H1 (cell line): ENCODE measurements around the gene PTPN2. TPM values are rescaled to one million over a fixed set of nuclear protein-coding genes. Genes with fewer than 3 reads are reported as not detected.

ENCODE experiments used
- CTCF ChIA-PET: fragments of 300-600 bp; sonication (Branson Sonifier 250); formaldehyde crosslinking; loops from one replicate; lab custom pipeline; 2021; ENCODE audit not compliant: partially characterized antibody; lab: Charles Lee
- POLR2A ChIA-PET: fragments of 300-600 bp; sonication (Branson Sonifier 250); formaldehyde crosslinking; loops from one replicate; lab custom pipeline; 2021; ENCODE audit warnings: inconsistent platforms; ENCODE audit not compliant: partially characterized antibody; lab: Charles Lee
- DNase-seq, 2 experiments: peaks; one replicate each; pipeline versions ENCODE4 v3.0.0 to v3.0.0-alpha.2; 2010 to 2022; ENCODE audit warnings: low spot score in 2 of 2, low read depth in 1 of 2, mixed read lengths in 1 of 2
- FAIRE-seq: peaks from 2 replicates; lab custom pipeline; 2011; peaks lifted over from hg19 to GRCh38; lab: Jason Lieb, UNC
- H2AFZ ChIP-seq: 2 replicates; pipeline ENCODE4 v1.8.1; 2012; ENCODE audit warnings: low read length, inconsistent platforms
- H2AK5ac ChIP-seq: 2 replicates; pipeline ENCODE4 v1.6.1; 2013; ENCODE audit warnings: low read depth, low read length
- H2BK120ac ChIP-seq: replicated peaks from 2 replicates; pipeline ENCODE3; 2013; ENCODE audit warnings: low read depth, low read length, inconsistent platforms
- H2BK12ac ChIP-seq: 2 replicates; pipeline ENCODE4 v1.6.1; 2013; ENCODE audit warnings: low read depth, low read length
- H2BK15ac ChIP-seq: 2 replicates; pipeline ENCODE4 v1.6.1; 2013; ENCODE audit warnings: low read length
- H2BK20ac ChIP-seq: 2 replicates; pipeline ENCODE4 v1.6.1; 2013; ENCODE audit warnings: low read length
- H2BK5ac ChIP-seq: 2 replicates; pipeline ENCODE4 v1.6.1; 2013; ENCODE audit warnings: low read depth, low read length
- H3K14ac ChIP-seq: 2 replicates; pipeline ENCODE4 v1.6.1; 2013; ENCODE audit warnings: inconsistent platforms; ENCODE audit not compliant: insufficient read length
- H3K18ac ChIP-seq: 2 replicates; pipeline ENCODE4 v1.6.1; 2013; ENCODE audit warnings: low read length; ENCODE audit errors: extremely low read depth
- H3K23ac ChIP-seq: 2 replicates; pipeline ENCODE4 v1.6.1; 2013; ENCODE audit warnings: inconsistent platforms; ENCODE audit not compliant: insufficient read length
- H3K23me2 ChIP-seq: 2 replicates; pipeline ENCODE4 v1.6.1; 2013; ENCODE audit warnings: low read depth, low read length
- H3K27ac ChIP-seq: 2 replicates; pipeline ENCODE4 v1.6.1; 2011; ENCODE audit warnings: low read depth, low read length, inconsistent platforms
- H3K27me3 ChIP-seq, 4 experiments: replicated peaks in 1 of 4; 1 replicate in 1 of 4; 2 replicates in 3 of 4; pipeline versions ENCODE4 v1.6.1 to v1.8.1; 2011 to 2013; ENCODE audit warnings: low read length in 3 of 4, mild to moderate bottlenecking in 3 of 4, inconsistent platforms in 2 of 4, mixed read lengths in 2 of 4, moderate library complexity in 1 of 4; ENCODE audit not compliant: control insufficient read depth in 3 of 4, insufficient read depth in 3 of 4; ENCODE audit errors: extremely low read depth in 1 of 4
- H3K36me3 ChIP-seq, 4 experiments: 2 replicates each; pipeline versions ENCODE4 v1.6.1 to v1.8.1; 2011 to 2013; ENCODE audit warnings: mild to moderate bottlenecking in 4 of 4, low read length in 3 of 4, moderate library complexity in 2 of 4, control low read depth in 1 of 4, inconsistent platforms in 1 of 4; ENCODE audit not compliant: insufficient read depth in 4 of 4, control insufficient read depth in 2 of 4
- H3K4ac ChIP-seq: replicated peaks from 2 replicates; pipeline ENCODE3; 2013; ENCODE audit warnings: low read length, low read depth, mixed read lengths, inconsistent platforms; ENCODE audit not compliant: insufficient read length
- H3K4me1 ChIP-seq, 4 experiments: replicated peaks in 1 of 4; 1 replicate in 1 of 4; 2 replicates in 3 of 4; pipeline versions ENCODE4 v1.6.1 to v1.8.1; 2011 to 2013; ENCODE audit warnings: low read length in 3 of 4, inconsistent platforms in 2 of 4, mixed read lengths in 1 of 4; ENCODE audit not compliant: insufficient read depth in 4 of 4, control insufficient read depth in 3 of 4
- H3K4me2 ChIP-seq, 2 experiments: 2 replicates each; pipeline versions ENCODE4 v1.6.1 to v1.8.1; 2011 to 2013; ENCODE audit warnings: low read depth in 2 of 2, low read length in 2 of 2, control low read depth in 1 of 2, inconsistent platforms in 1 of 2, mild to moderate bottlenecking in 1 of 2; ENCODE audit not compliant: insufficient read depth in 1 of 2
- H3K4me3 ChIP-seq, 4 experiments: fragments of 200-600, 300-600 bp in 1 of 4; sonication (generic), shearing (Covaris generic), sonication (Bioruptor Twin) in 1 of 4; 2 replicates each; pipeline versions ENCODE4 v1.5.1 to v1.8.1; 2011 to 2016; ENCODE audit warnings: low read length in 4 of 4, low read depth in 3 of 4, control low read depth in 2 of 4, inconsistent platforms in 2 of 4, mild to moderate bottlenecking in 2 of 4, mixed read lengths in 1 of 4, moderate library complexity in 1 of 4; ENCODE audit not compliant: insufficient read depth in 2 of 4; ENCODE audit errors: extremely low read depth in 1 of 4
- H3K56ac ChIP-seq: replicated peaks from 2 replicates; pipeline ENCODE3; 2013; ENCODE audit warnings: low read depth, mild to moderate bottlenecking, mixed read lengths, low read length, inconsistent platforms; ENCODE audit not compliant: insufficient read length
- H3K79me1 ChIP-seq: 2 replicates; pipeline ENCODE4 v1.6.1; 2013; ENCODE audit warnings: low read depth, low read length, control low read depth
- H3K79me2 ChIP-seq, 2 experiments: 2 replicates each; pipeline versions ENCODE4 v1.6.1 to v1.8.1; 2012 to 2013; ENCODE audit warnings: low read length in 2 of 2, mild to moderate bottlenecking in 2 of 2, inconsistent platforms in 1 of 2; ENCODE audit not compliant: insufficient read depth in 2 of 2, control insufficient read depth in 1 of 2
- H3K9ac ChIP-seq, 4 experiments: replicated peaks in 1 of 4; 1 replicate in 1 of 4; 2 replicates in 3 of 4; pipeline versions ENCODE4 v1.6.1 to v1.8.1; 2011 to 2013; ENCODE audit warnings: low read depth in 3 of 4, low read length in 3 of 4, control low read depth in 2 of 4, mild to moderate bottlenecking in 2 of 4, moderate library complexity in 2 of 4, inconsistent platforms in 1 of 4; ENCODE audit errors: extremely low read depth in 1 of 4
- H3K9me3 ChIP-seq, 2 experiments: 2 replicates each; pipeline versions ENCODE4 v1.6.1 to v1.8.1; 2012 to 2013; ENCODE audit warnings: mild to moderate bottlenecking in 2 of 2, moderate library complexity in 2 of 2, control low read depth in 1 of 2, inconsistent platforms in 1 of 2, low read depth in 1 of 2, low read length in 1 of 2, mixed read lengths in 1 of 2; ENCODE audit not compliant: insufficient read depth in 2 of 2
- H4K20me1 ChIP-seq, 2 experiments: replicated peaks in 1 of 2; 2 replicates each; pipeline versions ENCODE3 to v1.8.1; 2011 to 2013; ENCODE audit warnings: inconsistent platforms in 2 of 2, low read length in 2 of 2, mild to moderate bottlenecking in 1 of 2; ENCODE audit not compliant: insufficient read depth in 2 of 2, control insufficient read depth in 1 of 2
- H4K5ac ChIP-seq: 2 replicates; pipeline ENCODE4 v1.6.1; 2013; ENCODE audit warnings: low read length, low read depth, mixed read lengths, inconsistent platforms; ENCODE audit not compliant: insufficient read length
- H4K8ac ChIP-seq: 2 replicates; pipeline ENCODE4 v1.8.0; 2013; ENCODE audit warnings: mild to moderate bottlenecking, moderate library complexity, low read length, inconsistent platforms; ENCODE audit not compliant: insufficient read depth; ENCODE audit errors: extremely low read depth
- H4K91ac ChIP-seq: replicated peaks from 2 replicates; pipeline ENCODE3; 2013; ENCODE audit warnings: low read length, mixed read lengths, inconsistent platforms; ENCODE audit not compliant: insufficient read length
- BACH1 ChIP-seq: IDR thresholded peaks from 2 replicates; pipeline ENCODE4 v1.6.1; 2012; ENCODE audit warnings: low read length, improper control_type of control experiment
- FOSL1 ChIP-seq: IDR thresholded peaks from 2 replicates; pipeline ENCODE4 v1.6.1; 2011; ENCODE audit warnings: mild to moderate bottlenecking, low read depth, low read length, moderate library complexity; ENCODE audit not compliant: insufficient read depth
- JUND ChIP-seq: IDR thresholded peaks from 2 replicates; pipeline ENCODE4 v1.6.1; 2011; ENCODE audit warnings: mild to moderate bottlenecking, improper control_type of control experiment, low read length
- KDM4A ChIP-seq: IDR thresholded peaks from one replicate; pipeline ENCODE4 v1.7.1; 2012; ENCODE audit warnings: low read depth, mild to moderate bottlenecking, moderate library complexity, low read length, inconsistent platforms; ENCODE audit not compliant: severe bottlenecking
- NANOG ChIP-seq: IDR thresholded peaks from 2 replicates; pipeline ENCODE4 v1.6.1; 2011; ENCODE audit warnings: low read length, low read depth, mild to moderate bottlenecking, inconsistent platforms; ENCODE audit not compliant: insufficient read depth, poor library complexity, severe bottlenecking
- NRF1 ChIP-seq: IDR thresholded peaks from 2 replicates; pipeline ENCODE4 v1.6.1; 2011; ENCODE audit warnings: mild to moderate bottlenecking, low read depth, low read length, improper control_type of control experiment
- RBBP5 ChIP-seq: IDR thresholded peaks from 2 replicates; pipeline ENCODE4 v1.7.1; 2012; ENCODE audit warnings: low read depth, mild to moderate bottlenecking, inconsistent platforms, low read length, moderate library complexity, borderline replicate concordance
- WGBS, 2 experiments: shearing (Covaris generic) in 1 of 2; methylation state at CpG; one replicate each; pipeline versions ENCODE4 v1.1.6 to v1.1.7; 2013 to 2015; ENCODE audit warnings: low lambda C conversion rate in 2 of 2, mixed read lengths in 2 of 2, inconsistent platforms in 1 of 2, low coverage in 1 of 2, missing lambda C conversion rate in 1 of 2; ENCODE audit not compliant: insufficient replicate concordance in 2 of 2, insufficient coverage in 1 of 2, insufficient read length in 1 of 2; ENCODE audit errors: extremely low coverage in 1 of 2, missing lambda C conversion rate in 1 of 2; 5-methylcytosine and 5-hydroxymethylcytosine counted together
- polyA plus RNA-seq, 7 experiments: library from polyadenylated mRNA; depleted of rRNA in 3 of 7; stranded (reverse) in 5 of 7; unstranded in 2 of 7; fragments of >200 nt in 5 of 7; fragments of 200-250 nt in 2 of 7; gene quantifications; 1 replicate in 5 of 7; 2 replicates in 1 of 7; 4 replicates in 1 of 7; pipeline versions ENCODE4 v1.2.1 to v1.2.3, GENCODE V29; 2011 to 2013; ENCODE audit warnings: missing spikeins in 2 of 7, mixed read lengths in 2 of 7
- total RNA-seq: library from RNA; stranded (reverse); fragmentation: NEBNext Ultra II Directional; extraction: Animal tissue kit (Norgen Biotek cat#: 25700); gene quantifications from 2 replicates; pipeline ENCODE4 v1.2.1, GENCODE V29; 2021

PTPN2 gene
- total and polyA plus RNA-seq, 2 of the 8 experiments (the other 6 are each of a cell fraction or from before 2014, with no cell fraction given): 16.4 to 54.0 TPM

DNA sequence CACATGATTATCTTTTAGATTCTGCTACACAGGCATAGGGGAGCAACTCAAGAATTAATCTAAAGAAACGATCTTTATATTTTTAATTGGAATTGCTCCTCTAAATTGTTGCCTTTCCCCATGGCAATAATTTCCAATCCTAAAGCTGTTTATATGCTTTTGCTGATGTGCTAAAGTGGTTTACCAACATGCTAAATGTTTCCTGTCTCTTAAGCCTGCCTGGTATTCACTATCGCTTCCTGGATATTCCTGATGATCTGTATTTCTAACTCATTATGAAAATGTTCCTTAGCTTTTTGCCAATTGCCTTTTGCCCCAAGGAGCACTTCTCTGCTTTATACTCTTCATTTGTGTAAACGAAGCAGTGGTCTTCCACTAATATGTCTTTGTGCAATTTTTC lies 65.8 kb downstream of the PTPN2 start:
- Histone ChIP-seq H3K14ac (no peak overlapping the region), H2BK5ac (no peak overlapping the region), H2AK5ac (no peak overlapping the region), H2BK15ac (no peak overlapping the region), H3K79me2 (no peaks in the 10 kb centered on the region), H4K20me1 (no peaks in the 10 kb centered on the region), H3K4me3 (no peak overlapping the region), H2BK120ac (no peak overlapping the region), H4K5ac (no peak overlapping the region), H2BK12ac (no peak overlapping the region), H3K23ac (no peak overlapping the region), H3K4me1 (peaks cover 5 to 11% (median 9%) of the 10 kb centered on the region in 4 experiments; a peak in 5 of 7 replicates), H3K4ac (no peak overlapping the region), H3K23me2 (no peaks in the 10 kb centered on the region), H3K18ac (no peak overlapping the region), H4K91ac (no peak overlapping the region), H3K4me2 (no peak overlapping the region), H3K79me1 (no peaks in the 10 kb centered on the region; the same call in 1 of the 2 replicates), H3K27ac (no peak overlapping the region), H3K36me3 (peaks cover 0 to 23% (median 6%) of the 10 kb centered on the region in 4 experiments; a peak in 6 of 8 replicates), H3K56ac (no peak overlapping the region), H3K9me3 (no peaks in the 10 kb centered on the region), H2AFZ (no peak overlapping the region), H2BK20ac (no peak overlapping the region), H3K27me3 (no peaks in the 10 kb centered on the region), H4K8ac (no peak overlapping the region), H3K9ac (no peak overlapping the region)
- 93% methylated on average over 3 of the region's 3 CpGs; no CpG with 5 or more reads in 1 of the 2 experiments for WGBS, 2 experiments
- ChIA-PET POLR2A (interaction anchor here (0.6 kb wide), 1 partner anchor 26 kb away, joined by 3 read pairs; no protein-coding TSS in a partner anchor), CTCF (interaction anchor here (0.9 to 1.7 kb wide), 2 partner anchors 39 to 80 kb away, joined by 3 to 4 read pairs; no protein-coding TSS in a partner anchor)
- FAIRE-seq (no peak), DNase-seq (no peak)
- TF ChIP-seq JUND (no peak), RBBP5 (no peak), BACH1 (no peak), NRF1 (no peak), KDM4A (no peak), FOSL1 (no peak), NANOG (no peak)
